K562 (cell line): Measurements from ENCODE around the gene DGCR8. TPM values are rescaled to one million over a fixed set of nuclear protein-coding genes. Genes with fewer than 3 reads are reported as not detected.

ENCODE experiments used
- ATAC-seq: fragments of 200-7000 bp; cut with Tn5 transposase; 3 replicates; pipeline ENCODE4 v1.9.1; 2020; ENCODE audit warnings: moderate library complexity
- BruUV-seq: library from RNA; stranded (reverse); fragments of 400-500 nt; replicated peaks from 2 replicates; lab custom pipeline; 2021; lab: Mats Ljungman, UMichigan
- CTCF ChIA-PET: fragments of 300-600 bp; formaldehyde crosslinking; extraction: SDS; loops from one replicate; lab custom pipeline; 2021; ENCODE audit warnings: low intra/inter-chr PET ratio; lab: Yijun Ruan, JAX
- POLR2A ChIA-PET: fragments of 300-600, 350-650 bp; sonication (Branson Sonifier 250); formaldehyde crosslinking; extraction: SDS; loops from one replicate; lab custom pipeline; 2021; ENCODE audit warnings: antibody characterized with exemption, inconsistent platforms; lab: Yijun Ruan, JAX
- DNase-seq, 4 experiments: peaks; one replicate each; pipeline versions ENCODE4 v3.0.0 to v3.0.0-alpha.2; 2011 to 2018; ENCODE audit warnings: low spot score in 3 of 4, mixed read lengths in 3 of 4; ENCODE audit errors: extremely low read depth in 1 of 4
- FAIRE-seq: peaks from 2 replicates; lab custom pipeline; 2011; peaks lifted over from hg19 to GRCh38; lab: Jason Lieb, UNC
- H2AFZ ChIP-seq: 2 replicates; pipeline ENCODE4 v1.6.0; 2011; ENCODE audit warnings: low read depth, low read length, control low read depth, inconsistent platforms
- H3K27ac ChIP-seq: fragments of 200-600 bp; 3 replicates; pipeline ENCODE4 v1.8.0; 2011; ENCODE audit warnings: low read depth, mild to moderate bottlenecking, control low read depth, inconsistent platforms, low read length, moderate library complexity, mixed read lengths; ENCODE audit errors: extremely low read depth
- H3K27me3 ChIP-seq, 2 experiments: fragments of 300-600 bp in 1 of 2; 2 replicates in 1 of 2; 3 replicates in 1 of 2; pipeline versions ENCODE4 v1.6.0 to v1.8.0; 2011; ENCODE audit warnings: inconsistent platforms in 2 of 2, low read length in 2 of 2, mild to moderate bottlenecking in 1 of 2, mixed read lengths in 1 of 2, moderate library complexity in 1 of 2; ENCODE audit not compliant: control insufficient read depth in 2 of 2, insufficient read depth in 2 of 2
- H3K36me3 ChIP-seq: fragments of 300-600 bp; 3 replicates; pipeline ENCODE4 v1.8.0; 2011; ENCODE audit warnings: mild to moderate bottlenecking, low read length, inconsistent platforms; ENCODE audit not compliant: control insufficient read depth, insufficient read depth
- H3K4me1 ChIP-seq, 2 experiments: fragments of 200-600 bp in 1 of 2; replicated peaks in 1 of 2; 2 replicates in 1 of 2; 3 replicates in 1 of 2; pipeline versions ENCODE4 v1.5.1 to v1.8.0; 2011; ENCODE audit warnings: inconsistent platforms in 2 of 2, low read length in 2 of 2, mild to moderate bottlenecking in 1 of 2, mixed read lengths in 1 of 2, moderate library complexity in 1 of 2; ENCODE audit not compliant: control insufficient read depth in 2 of 2, insufficient read depth in 2 of 2
- H3K4me2 ChIP-seq: 2 replicates; pipeline ENCODE4 v1.6.1; 2011; ENCODE audit warnings: low read length, control low read depth, inconsistent platforms, mixed read lengths; ENCODE audit not compliant: insufficient read depth
- H3K4me3 ChIP-seq: fragments of 200-600 bp; sonication (generic), shearing (Covaris generic); 2 replicates; pipeline ENCODE4 v1.5.1; 2016; ENCODE audit warnings: control low read depth, inconsistent platforms
- H3K79me2 ChIP-seq: fragments of 200-600 bp; 3 replicates; pipeline ENCODE4 v1.8.0; 2011; ENCODE audit warnings: low read length, inconsistent platforms; ENCODE audit not compliant: control insufficient read depth, insufficient read depth
- H3K9ac ChIP-seq, 2 experiments: 2 replicates each; pipeline versions ENCODE4 v1.6.0 to v1.6.1; 2011; ENCODE audit warnings: low read depth in 2 of 2, low read length in 2 of 2, control low read depth in 1 of 2, inconsistent platforms in 1 of 2, mild to moderate bottlenecking in 1 of 2, mixed read lengths in 1 of 2; ENCODE audit not compliant: insufficient read depth in 1 of 2
- H3K9me1 ChIP-seq: one replicate; pipeline ENCODE4 v1.6.0; 2011; ENCODE audit warnings: inconsistent platforms, mild to moderate bottlenecking, low read length, moderate library complexity; ENCODE audit not compliant: control insufficient read depth, insufficient read depth
- H3K9me3 ChIP-seq: replicated peaks from 2 replicates; pipeline ENCODE4 v1.5.1; 2011; ENCODE audit warnings: low read depth, low read length, inconsistent platforms; ENCODE audit not compliant: control insufficient read depth, insufficient read depth
- H4K20me1 ChIP-seq: replicated peaks from 2 replicates; pipeline ENCODE4 v1.6.1; 2011; ENCODE audit warnings: low read length, inconsistent platforms, mixed read lengths; ENCODE audit not compliant: control insufficient read depth, insufficient read depth
- DPF2 ChIP-seq: fragments of 450-650 bp; IDR thresholded peaks from 2 replicates; pipeline ENCODE4 v1.6.1; 2016
- ELF4 ChIP-seq: fragments of 450-650 bp; formaldehyde crosslinking; IDR thresholded peaks from 2 replicates; pipeline ENCODE4 v1.4.0; 2022; ENCODE audit warnings: missing genetic modification characterization
- HDGF ChIP-seq: fragments of 450-650 bp; IDR thresholded peaks from 2 replicates; pipeline ENCODE4 v1.6.1; 2016
- KLF13 ChIP-seq: fragments of 450-650 bp; IDR thresholded peaks from 2 replicates; pipeline ENCODE4 v1.6.1; 2016; ENCODE audit warnings: missing genetic modification characterization, low read depth, mild to moderate bottlenecking, missing compliant biosample characterization, moderate library complexity, borderline replicate concordance
- MCM7 ChIP-seq, 2 experiments: fragments of 450-650 bp; IDR thresholded peaks; 2 replicates each; pipeline ENCODE4 v1.6.1; 2016 to 2018
- PCBP2 ChIP-seq: fragments of 200-400 bp; formaldehyde crosslinking; IDR thresholded peaks from 2 replicates; pipeline ENCODE4 v1.6.1; 2018; ENCODE audit warnings: low read length, low read depth, mild to moderate bottlenecking, moderate library complexity; ENCODE audit not compliant: poor library complexity, severe bottlenecking
- POLR2G ChIP-seq: fragments of 200-400 bp; formaldehyde crosslinking; IDR thresholded peaks from 2 replicates; pipeline ENCODE4 v1.6.1; 2017; ENCODE audit warnings: low read depth, mild to moderate bottlenecking, antibody characterized with exemption, low read length, moderate library complexity
- TEAD4 ChIP-seq, 2 experiments: sonication (generic) in 1 of 2; formaldehyde crosslinking in 1 of 2; IDR thresholded peaks; 2 replicates each; pipeline versions ENCODE4 v1.6.1 to v1.8.0; 2012 to 2022; ENCODE audit warnings: borderline replicate concordance in 1 of 2, inconsistent platforms in 1 of 2, low read length in 1 of 2, mild to moderate bottlenecking in 1 of 2, missing genetic modification reagents in 1 of 2
- ZFPM2 ChIP-seq: fragments of 250-450 bp; sonication (Bioruptor Pico); IDR thresholded peaks from 2 replicates; pipeline ENCODE4 v1.5.1; 2022; ENCODE audit warnings: mild to moderate bottlenecking
- ZNF165 ChIP-seq: fragments of 250-450 bp; sonication (Bioruptor Pico); IDR thresholded peaks from 2 replicates; pipeline ENCODE4 v1.4.0; 2020; ENCODE audit warnings: borderline replicate concordance
- ZNF253 ChIP-seq: fragments of 250-450 bp; sonication (Bioruptor Pico); conservative IDR thresholded peaks from 2 replicates; pipeline ENCODE4 v1.6.1; 2021; ENCODE audit warnings: mild to moderate bottlenecking
- ZNF41 ChIP-seq: fragments of 250-450 bp; sonication (Bioruptor Pico); conservative IDR thresholded peaks from 2 replicates; pipeline ENCODE4 v1.4.0; 2020; ENCODE audit warnings: mild to moderate bottlenecking
- WGBS: fragments of 100-300 bp; shearing (Covaris generic); methylation state at CpG from one replicate; pipeline ENCODE4 v1.1.6; 2016; ENCODE audit warnings: low coverage, mixed read lengths; ENCODE audit not compliant: insufficient coverage; ENCODE audit errors: missing lambda C conversion rate; 5-methylcytosine and 5-hydroxymethylcytosine counted together
- in situ Hi-C: fragments of 300-500 bp; cut with MboI; formaldehyde crosslinking; loops from 4 replicates; pipeline ENCODE4 v1.15.0; 2018; ENCODE audit warnings: inconsistent platforms, mixed read lengths
- intact Hi-C: fragments of 100-400 bp; cut with micrococcal nuclease; formaldehyde crosslinking; loops from 2 replicates; pipeline ENCODE4 v1.14.2; 2022
- polyA plus RNA-seq, 8 experiments: library from polyadenylated mRNA; depleted of rRNA in 4 of 8; stranded (reverse) in 5 of 8; unstranded in 3 of 8; fragments of >200 nt; fragmentation: Nextera tagmentation in 2 of 8; fragmentation: Illumina TruSeq in 1 of 8; extraction: Ambion mirVana in 2 of 8; extraction: Trizol in 1 of 8; gene quantifications; 2 replicates each; pipeline versions ENCODE4 v1.2.1 to v1.2.3, GENCODE V29; 2011 to 2014; ENCODE audit warnings: inconsistent platforms in 1 of 8, missing spikeins in 1 of 8
- total RNA-seq, 7 experiments: library from RNA; depleted of rRNA in 6 of 7; stranded (reverse); fragments of >200 nt in 6 of 7; fragmentation: Illumina TruSeq in 2 of 7; extraction: Trizol in 2 of 7; gene quantifications; 2 replicates each; pipeline versions ENCODE4 v1.2.1 to v1.2.3, GENCODE V29; 2011 to 2021; ENCODE audit warnings: low replicate concordance in 1 of 7
- TF ChIP-seq, protein P1 (sequence below), 2 experiments: fragments of 450-650 bp in 1 of 2; sonication (generic) in 1 of 2; formaldehyde crosslinking in 1 of 2; IDR thresholded peaks in 1 of 2; conservative IDR thresholded peaks in 1 of 2; 2 replicates each; pipeline versions ENCODE4 v1.6.1 to v1.8.1; 2016 to 2023; ENCODE audit warnings: mild to moderate bottlenecking in 2 of 2, moderate library complexity in 2 of 2, inconsistent platforms in 1 of 2, missing genetic modification reagents in 1 of 2
- TF ChIP-seq, protein P2 (sequence below): fragments of 450-650 bp; formaldehyde crosslinking; conservative IDR thresholded peaks from 2 replicates; pipeline ENCODE4 v1.4.0; 2022; ENCODE audit warnings: mild to moderate bottlenecking, missing genetic modification characterization
- TF ChIP-seq, protein P3 (sequence below): fragments of 250-450 bp; sonication (Bioruptor Pico); IDR thresholded peaks from 2 replicates; pipeline ENCODE4 v1.8.0; 2022; ENCODE audit warnings: moderate library complexity, mild to moderate bottlenecking, inconsistent platforms
- TF ChIP-seq, protein P4 (sequence below): conservative IDR thresholded peaks from 2 replicates; pipeline ENCODE4 v1.6.1; 2011; ENCODE audit warnings: low read depth, mild to moderate bottlenecking, low read length; ENCODE audit not compliant: control insufficient read depth

Gene DGCR8
- total and polyA plus RNA-seq, 9 of the 15 experiments (the other 6 are each of a cell fraction or from before 2014, with no cell fraction given) = 5.9 to 144 (median 80.1) TPM

DNA sequence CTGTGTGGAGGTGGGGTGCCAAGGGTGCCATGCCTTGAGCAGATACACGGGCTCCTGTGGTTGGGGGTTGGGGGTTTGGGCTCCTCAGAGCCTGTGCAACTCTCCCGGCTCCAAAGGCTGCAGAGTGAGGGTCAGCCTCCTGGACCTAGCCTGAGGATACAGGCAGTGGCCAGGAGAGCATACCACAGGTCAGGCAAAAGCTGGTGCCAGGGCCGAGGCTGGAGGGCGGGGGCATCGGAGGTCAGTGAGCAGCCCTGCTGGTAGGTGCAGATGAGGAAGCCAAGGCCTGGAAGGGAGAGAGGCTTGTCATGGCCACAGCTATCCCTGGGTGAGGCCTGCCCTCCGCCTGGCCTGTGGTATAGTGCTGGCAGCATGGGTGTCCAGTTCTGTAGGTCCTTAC, 25.6 kb upstream of the DGCR8 start:
- H3K9me1 ChIP-seq = peaks cover 18% of the 10 kb centered on the region
- no peak for ATAC-seq
- H4K20me1 ChIP-seq = peaks cover 2% of the 10 kb centered on the region; the same call in 1 of the 2 replicates
- no peaks in the 10 kb centered on the region for H3K9me3 ChIP-seq
- peak overlapping the region in 1 of 2 experiments; percentile 28; a peak in 2 of 4 replicates for H3K9ac ChIP-seq
- no peak overlapping the region for H3K27ac ChIP-seq
- peaks cover 20 to 66% of the 10 kb centered on the region in 2 experiments for H3K4me1 ChIP-seq
- no peak overlapping the region for H3K4me3 ChIP-seq
- H3K36me3 ChIP-seq = peaks cover 78% of the 10 kb centered on the region; the same call in 2 of the 3 replicates
- in situ Hi-C loops = no loop called here
- no peaks in the 10 kb centered on the region for H3K27me3 ChIP-seq
- POLR2A ChIA-PET = interaction anchor here (0.6 to 3.3 kb wide), 4 partner anchors 8 to 170 kb away, joined by 4 to 10 read pairs (median 6); no protein-coding TSS in a partner anchor
- intact Hi-C loops = no loop called here
- no peak overlapping the region for H2AFZ ChIP-seq
- no peak for DNase-seq
- WGBS = 90% methylated on average over 6 of the region's 6 CpGs
- CTCF ChIA-PET = no interaction called here
- FAIRE-seq = no peak
- peaks cover 2% of the 10 kb centered on the region; the same call in 1 of the 3 replicates for H3K79me2 ChIP-seq
- BruUV-seq = no TSS peak
- H3K4me2 ChIP-seq = no peak overlapping the region
- TF ChIP-seq ZNF253 (0 out of 2 replicates have a peak, but pooled peaks have one; percentile 30), HDGF (no peak), ELF4 (CRISPR knock-in tag) (no peak), ZNF41 (CRISPR knock-in tag) (no peak), KLF13 (tag) (no peak), ZNF165 (CRISPR knock-in tag) (0 out of 2 replicates have a peak, but pooled peaks have one; percentile 53), TEAD4 (IDR thresholded peaks at IDR 0.05; ENCODE audit: low read length) (no peak), TEAD4 (CRISPR knock-in tag; IDR thresholded peaks at IDR 0.05; ENCODE audit: borderline replicate concordance) (no peak), PCBP2 (no peak), MCM7 (IDR thresholded peaks at IDR 0.05) (no peak), ZFPM2 (0 out of 2 replicates have a peak, but pooled peaks have one; percentile 56), DPF2 (no peak), POLR2G (peak; percentile 42; the same call in 1 of the 2 replicates)
- TF ChIP-seq, protein P1, sequence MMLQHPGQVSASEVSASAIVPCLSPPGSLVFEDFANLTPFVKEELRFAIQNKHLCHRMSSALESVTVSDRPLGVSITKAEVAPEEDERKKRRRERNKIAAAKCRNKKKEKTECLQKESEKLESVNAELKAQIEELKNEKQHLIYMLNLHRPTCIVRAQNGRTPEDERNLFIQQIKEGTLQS (IDR thresholded peaks at IDR 0.05) = no peak
- TF ChIP-seq, protein P1 (CRISPR knock-in tag; conservative IDR thresholded peaks at IDR 0.05) = 0 out of 2 replicates have a peak, but pooled peaks have one; percentile 32
- TF ChIP-seq, protein P2, sequence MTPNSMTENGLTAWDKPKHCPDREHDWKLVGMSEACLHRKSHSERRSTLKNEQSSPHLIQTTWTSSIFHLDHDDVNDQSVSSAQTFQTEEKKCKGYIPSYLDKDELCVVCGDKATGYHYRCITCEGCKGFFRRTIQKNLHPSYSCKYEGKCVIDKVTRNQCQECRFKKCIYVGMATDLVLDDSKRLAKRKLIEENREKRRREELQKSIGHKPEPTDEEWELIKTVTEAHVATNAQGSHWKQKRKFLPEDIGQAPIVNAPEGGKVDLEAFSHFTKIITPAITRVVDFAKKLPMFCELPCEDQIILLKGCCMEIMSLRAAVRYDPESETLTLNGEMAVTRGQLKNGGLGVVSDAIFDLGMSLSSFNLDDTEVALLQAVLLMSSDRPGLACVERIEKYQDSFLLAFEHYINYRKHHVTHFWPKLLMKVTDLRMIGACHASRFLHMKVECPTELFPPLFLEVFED (CRISPR knock-in tag) = no peak
- TF ChIP-seq, protein P3, sequence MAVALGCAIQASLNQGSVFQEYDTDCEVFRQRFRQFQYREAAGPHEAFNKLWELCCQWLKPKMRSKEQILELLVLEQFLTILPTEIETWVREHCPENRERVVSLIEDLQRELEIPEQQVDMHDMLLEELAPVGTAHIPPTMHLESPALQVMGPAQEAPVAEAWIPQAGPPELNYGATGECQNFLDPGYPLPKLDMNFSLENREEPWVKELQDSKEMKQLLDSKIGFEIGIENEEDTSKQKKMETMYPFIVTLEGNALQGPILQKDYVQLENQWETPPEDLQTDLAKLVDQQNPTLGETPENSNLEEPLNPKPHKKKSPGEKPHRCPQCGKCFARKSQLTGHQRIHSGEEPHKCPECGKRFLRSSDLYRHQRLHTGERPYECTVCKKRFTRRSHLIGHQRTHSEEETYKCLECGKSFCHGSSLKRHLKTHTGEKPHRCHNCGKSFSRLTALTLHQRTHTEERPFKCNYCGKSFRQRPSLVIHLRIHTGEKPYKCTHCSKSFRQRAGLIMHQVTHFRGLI (CRISPR knock-in tag) = no peak
- TF ChIP-seq, protein P4, sequence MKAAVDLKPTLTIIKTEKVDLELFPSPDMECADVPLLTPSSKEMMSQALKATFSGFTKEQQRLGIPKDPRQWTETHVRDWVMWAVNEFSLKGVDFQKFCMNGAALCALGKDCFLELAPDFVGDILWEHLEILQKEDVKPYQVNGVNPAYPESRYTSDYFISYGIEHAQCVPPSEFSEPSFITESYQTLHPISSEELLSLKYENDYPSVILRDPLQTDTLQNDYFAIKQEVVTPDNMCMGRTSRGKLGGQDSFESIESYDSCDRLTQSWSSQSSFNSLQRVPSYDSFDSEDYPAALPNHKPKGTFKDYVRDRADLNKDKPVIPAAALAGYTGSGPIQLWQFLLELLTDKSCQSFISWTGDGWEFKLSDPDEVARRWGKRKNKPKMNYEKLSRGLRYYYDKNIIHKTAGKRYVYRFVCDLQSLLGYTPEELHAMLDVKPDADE = no peak
